ENCODE results near the gene PAPSS2.
"Not testable (repeated sequence)": the region's sequence is repeated elsewhere in the genome, so short reads cannot be mapped to it uniquely, and the experiment has no call there.

The PAPSS2 gene

GRCh38 chr10:87659571-87660483, at the start of gene PAPSS2:
PAPSS2 (plus strand) TSS chr10:87659878; CDS start chr10:87659982, 104 bp downstream.
- DNase-seq = no peak

GRCh38 chr10:87611341-87611740, 48.3 kb upstream of the PAPSS2 start:
- DNase-seq = not testable (repeated sequence)

- DNase-seq = no peak
Measured at GRCh38 chr10:87612115-87612514, 47.6 kb upstream of the PAPSS2 start.

GRCh38 chr10:87613751-87614150, 45.9 kb upstream of the PAPSS2 start:
- no peak for DNase-seq

- no peak for DNase-seq
Measured at GRCh38 chr10:87615856-87616255, 43.8 kb upstream of the PAPSS2 start.

- DNase-seq = no peak
Measured at GRCh38 chr10:87617503-87617902, 42.2 kb upstream of the PAPSS2 start.

GRCh38 chr10:87618566-87619423, 40.9 kb upstream of the PAPSS2 start:
- peak; percentile 73 for DNase-seq

GRCh38 chr10:87619705-87620104, 40.0 kb upstream of the PAPSS2 start:
- no peak for DNase-seq

GRCh38 chr10:87621440-87621839, 38.2 kb upstream of the PAPSS2 start:
- DNase-seq = not testable (repeated sequence)

GRCh38 chr10:87622314-87623004, 37.2 kb upstream of the PAPSS2 start:
- DNase-seq = no peak

GRCh38 chr10:87623191-87623590, 36.5 kb upstream of the PAPSS2 start:
- no peak for DNase-seq

- DNase-seq = no peak
Measured at GRCh38 chr10:87625661-87626060, 34.0 kb upstream of the PAPSS2 start.

GRCh38 chr10:87626422-87626892, 33.2 kb upstream of the PAPSS2 start:
- DNase-seq = no peak

GRCh38 chr10:87630171-87630570, 29.5 kb upstream of the PAPSS2 start:
- no peak for DNase-seq

- DNase-seq = no peak
Measured at GRCh38 chr10:87632454-87632853, 27.2 kb upstream of the PAPSS2 start.

GRCh38 chr10:87634311-87634710, 25.4 kb upstream of the PAPSS2 start:
- no peak for DNase-seq

- DNase-seq = no peak
Measured at GRCh38 chr10:87635498-87636312, 24.0 kb upstream of the PAPSS2 start.

GRCh38 chr10:87636313-87636915, 23.3 kb upstream of the PAPSS2 start:
- DNase-seq = no peak

- no peak for DNase-seq
Measured at GRCh38 chr10:87639493-87639892, 20.2 kb upstream of the PAPSS2 start.

- no peak for DNase-seq
Measured at GRCh38 chr10:87640043-87640442, 19.6 kb upstream of the PAPSS2 start.

GRCh38 chr10:87642486-87642885, 17.2 kb upstream of the PAPSS2 start:
- no peak for DNase-seq

- no peak for DNase-seq
Measured at GRCh38 chr10:87642988-87643387, 16.7 kb upstream of the PAPSS2 start.
